Heart left ventricle (tissue), 16 donors: Measurements from ENCODE around the gene TMF1. TPM values are rescaled to one million over a fixed set of nuclear protein-coding genes. Genes with fewer than 3 reads are reported as not detected.
A peak's percentile ranks its signal among the peaks of the same experiment; 100 is the strongest.

Experiments used
- ATAC-seq, 4 donors: fragments of 200-7000 bp; cut with Tn5 transposase; one replicate each; pipeline ENCODE4 v1.9.1; 2020 to 2022; ENCODE audit warnings: moderate library complexity in 4 of 4, mild to moderate bottlenecking in 3 of 4, moderate number of reproducible peaks in 1 of 4
- DNase-seq, 5 donors: peaks; one replicate each; pipeline ENCODE4 v3.0.0-alpha.2; 2020
- H3K27ac ChIP-seq, 12 donors: fragments of 200-600 bp; sonication (generic) in 4 of 12; one replicate each; pipeline versions ENCODE4 v1.5.0 to v1.8.0; 2016 to 2022; ENCODE audit warnings: mild to moderate bottlenecking in 2 of 12
- H3K27me3 ChIP-seq, 9 donors: fragments of 200-600 bp; sonication (generic) in 2 of 9; one replicate each; pipeline versions ENCODE4 v1.5.1 to v1.8.0; 2016 to 2022; ENCODE audit warnings: mild to moderate bottlenecking in 3 of 9
- H3K36me3 ChIP-seq, 9 donors: fragments of 200-600 bp; sonication (generic) in 2 of 9; one replicate each; pipeline versions ENCODE4 v1.5.0 to v1.8.0; 2018 to 2022; ENCODE audit warnings: mild to moderate bottlenecking in 2 of 9
- H3K4me1 ChIP-seq, 12 donors: fragments of 200-600 bp; sonication (generic) in 4 of 12; one replicate each; pipeline versions ENCODE4 v1.5.0 to v1.8.0; 2016 to 2022; ENCODE audit warnings: mild to moderate bottlenecking in 3 of 12
- H3K4me3 ChIP-seq, 12 donors: fragments of 200-600 bp; sonication (generic) in 4 of 12; one replicate each; pipeline versions ENCODE4 v1.5.0 to v1.8.0; 2017 to 2022; ENCODE audit warnings: mild to moderate bottlenecking in 9 of 12, moderate library complexity in 4 of 12
- H3K9me3 ChIP-seq, 12 donors: fragments of 200-600 bp; sonication (generic) in 4 of 12; one replicate each; pipeline versions ENCODE4 v1.5.0 to v1.8.0; 2016 to 2022; ENCODE audit warnings: mild to moderate bottlenecking in 1 of 12
- CTCF ChIP-seq, 12 donors: fragments of 200-600 bp; sonication (generic) in 4 of 12; IDR thresholded peaks; one replicate each; pipeline versions ENCODE4 v1.5.0 to v1.8.0; 2018 to 2022; ENCODE audit warnings: antibody characterized with exemption in 12 of 12, mild to moderate bottlenecking in 5 of 12
- POLR2A ChIP-seq, 2 donors: fragments of 450-650 bp; IDR thresholded peaks; one replicate each; pipeline ENCODE4 v1.6.1; 2017; ENCODE audit warnings: antibody characterized with exemption in 2 of 2, mild to moderate bottlenecking in 2 of 2, moderate library complexity in 2 of 2
- WGBS, 4 donors: extraction: QIAGEN DNeasy Blood & Tissue Kit in 2 of 4; methylation state at CpG; one replicate each; pipeline versions ENCODE4 v1.1.5 to v1.1.7; 2013 to 2018; 5-methylcytosine and 5-hydroxymethylcytosine counted together
- intact Hi-C, 10 donors: fragments of 100-400 bp; cut with DNase I; formaldehyde crosslinking; loops; one replicate each; pipeline versions ENCODE4 v1.11.1 to v1.14.2; 2022
- polyA plus RNA-seq, 2 donors: library from polyadenylated mRNA; stranded (reverse); fragments of 200-250 nt; gene quantifications; one replicate each; pipeline ENCODE4 v1.2.3, GENCODE V29; 2013
- total RNA-seq, 9 donors: library from RNA; depleted of rRNA in 2 of 9; stranded (reverse); fragments of >200 nt in 2 of 9; fragmentation: NEBNext Ultra II Directional in 3 of 9; extraction: Animal tissue kit (Norgen Biotek cat#: 25700) in 3 of 9; gene quantifications; one replicate each; pipeline versions ENCODE4 v1.1.0 to v1.2.4, GENCODE V29; 2016 to 2023
- donor health status: ischemic (EF 13 %, LVEDD 7.1; RV severe dilation, severe dysfunction).
- donor health status: healthy with polysubstance abuse.
- donor health status: DM: no; HTN: yes; CAD: no.
- donor health status: DM: no; HTN: no; CAD: no.
- donor health status: ischemic (EF 25% LVEDD 6.9; RV normal size, moderate dysfunction).
- donor health status: ischemic (EF 25% LVEDD 5.7; RV mildly dilated, moderate dysfunction).
- donor health status: healthy.
- donor health status: DM: yes; HTN: yes; CAD: no.
- donor health status: ischemic (EF 35%, LVEDD 5.7; RV mildly dilated, moderate dysfunction).
- donor health status: nonischemic (EF 11% LVEDD 7.7; RV severe dilation, severe dysfunction).
- donor health status: DM: yes; HTN: yes; CAD: no.
- donor health status: PGD.
- donor health status: ischemic (EF 29% LVEDD 5.4; RV normal size, mild dysfunction).
- donor health status: nonischemic (EF 23%, LVEDD 6.1; RV moderate dilation, normal function).

TMF1 gene
- total and polyA plus RNA-seq, 11 donors, result 4.0 to 23.4 (median 19.2) TPM

GRCh38 chr3:69005791-69006482 is 46.2 kb downstream of the TMF1 start:
- Histone ChIP-seq H3K36me3 (peaks cover 0 to 99% (median 86%) of the 10 kb centered on the region in 9 donors), H3K9me3 (no peaks in the 10 kb centered on the region), H3K27me3 (no peaks in the 10 kb centered on the region), H3K4me3 (no peak overlapping the region), H3K27ac (peak overlapping the region in 5 of 12 donors; percentile 5 to 57 (median 23)), H3K4me1 (peaks cover 0 to 27% (median 6%) of the 10 kb centered on the region in 12 donors)
- TF ChIP-seq POLR2A (IDR thresholded peaks at IDR 0.05), result no peak
- no peak for TF ChIP-seq CTCF (IDR thresholded peaks at IDR 0.05)
- ATAC-seq, result peak in 1 of 4 donors; percentile 20
- WGBS, 4 donors, result 80 to 94% (median 84%) methylated on average over 5 of the region's 5 CpGs
- DNase-seq, result no peak
- intact Hi-C loops, result no loop called here

GRCh38 chr3:69005071-69005790 is 46.9 kb downstream of the TMF1 start:
- peaks cover 0 to 20% (median 4%) of the 10 kb centered on the region in 12 donors for H3K4me1 ChIP-seq
- no peaks in the 10 kb centered on the region for H3K9me3 ChIP-seq
- H3K4me3 ChIP-seq, result no peak overlapping the region
- H3K27me3 ChIP-seq, result no peaks in the 10 kb centered on the region
- no peak for DNase-seq
- peak overlapping the region in 6 of 12 donors; percentile 19 to 57 (median 40) for H3K27ac ChIP-seq
- no peak for TF ChIP-seq CTCF (IDR thresholded peaks at IDR 0.05)
- no peak for TF ChIP-seq POLR2A (IDR thresholded peaks at IDR 0.05)
- ATAC-seq, result no peak
- intact Hi-C loops, result no loop called here
- 81 to 87% (median 82%) methylated on average over 6 of the region's 6 CpGs for WGBS, 4 donors
- peaks cover 0 to 99% (median 88%) of the 10 kb centered on the region in 9 donors for H3K36me3 ChIP-seq

- peaks cover 0 to 100% (median 90%) of the 10 kb centered on the region in 9 donors for H3K36me3 ChIP-seq
- intact Hi-C loops, result no loop called here
- DNase-seq, result no peak
- ATAC-seq, result peak in 1 of 4 donors; percentile 65
- 78 to 87% (median 81%) methylated on average over 9 of the region's 9 CpGs for WGBS, 4 donors
- peaks cover 0 to 18% (median 0%) of the 10 kb centered on the region in 12 donors for H3K4me1 ChIP-seq
- no peak for TF ChIP-seq CTCF (IDR thresholded peaks at IDR 0.05)
- no peak for TF ChIP-seq POLR2A (IDR thresholded peaks at IDR 0.05)
- peak overlapping the region in 5 of 12 donors; percentile 42 to 57 (median 46) for H3K27ac ChIP-seq
- no peaks in the 10 kb centered on the region for H3K9me3 ChIP-seq
- H3K27me3 ChIP-seq, result no peaks in the 10 kb centered on the region
- H3K4me3 ChIP-seq, result no peak overlapping the region
Observed at GRCh38 chr3:69004138-69004537, 48.0 kb downstream of the TMF1 start.

GRCh38 chr3:68999605-69000004 is 52.5 kb downstream of the TMF1 start:
- Histone ChIP-seq H3K27ac (no peak overlapping the region), H3K4me1 (peaks cover 0 to 13% (median 0%) of the 10 kb centered on the region in 12 donors), H3K27me3 (no peaks in the 10 kb centered on the region), H3K36me3 (peaks cover 0 to 100% (median 85%) of the 10 kb centered on the region in 9 donors), H3K9me3 (no peaks in the 10 kb centered on the region), H3K4me3 (no peak overlapping the region)
- intact Hi-C loops, result no loop called here
- WGBS, 4 donors, result 74 to 89% (median 81%) methylated on average over 1 of the region's 1 CpG
- DNase-seq (no peak), ATAC-seq (no peak)
- TF ChIP-seq POLR2A (IDR thresholded peaks at IDR 0.05) (no peak), CTCF (IDR thresholded peaks at IDR 0.05) (no peak)
